Measurements from ENCODE around the gene RNF180.
A peak's percentile ranks its signal among the peaks of the same experiment; 100 is the strongest.

RNF180 gene

GRCh38 chr5:64273276-64273675 is 107.6 kb downstream of the RNF180 start:
- DNase-seq (ENCODE audit: low read depth, low spot score): peak; percentile 9

- no peak for DNase-seq (ENCODE audit: low read depth, low spot score)
Observed at GRCh38 chr5:64285188-64286130, 119.8 kb downstream of the RNF180 start.

- no peak for DNase-seq (ENCODE audit: low read depth, low spot score)
Observed at GRCh38 chr5:64286381-64286780, 120.7 kb downstream of the RNF180 start.

- peak; percentile 54 for DNase-seq (ENCODE audit: low read depth, low spot score)
Observed at GRCh38 chr5:64288496-64288895, 122.9 kb downstream of the RNF180 start.

GRCh38 chr5:64292611-64293215 is 127.1 kb downstream of the RNF180 start:
- peak; percentile 65 for DNase-seq (ENCODE audit: low read depth, low spot score)

- no peak for DNase-seq (ENCODE audit: low read depth, low spot score)
Observed at GRCh38 chr5:64295101-64295500, 129.5 kb downstream of the RNF180 start.

GRCh38 chr5:64298586-64298985 is 132.9 kb downstream of the RNF180 start:
- DNase-seq (ENCODE audit: low read depth, low spot score): no peak

GRCh38 chr5:64299805-64300204 is 134.2 kb downstream of the RNF180 start:
- DNase-seq (ENCODE audit: low read depth, low spot score): peak; percentile 7

- DNase-seq (ENCODE audit: low read depth, low spot score): peak; percentile 6
Observed at GRCh38 chr5:64301566-64301965, 135.9 kb downstream of the RNF180 start.

GRCh38 chr5:64308135-64308534 is 142.5 kb downstream of the RNF180 start:
- DNase-seq (ENCODE audit: low read depth, low spot score): no peak

- DNase-seq (ENCODE audit: low read depth, low spot score): no peak
Observed at GRCh38 chr5:64312491-64312890, 146.8 kb downstream of the RNF180 start.

- DNase-seq (ENCODE audit: low read depth, low spot score): peak; percentile 57
Observed at GRCh38 chr5:64315778-64316177, 150.1 kb downstream of the RNF180 start.

GRCh38 chr5:64318175-64318574 is 152.5 kb downstream of the RNF180 start:
- DNase-seq (ENCODE audit: low read depth, low spot score): no peak

GRCh38 chr5:64323591-64323990 is 157.9 kb downstream of the RNF180 start:
- no peak for DNase-seq (ENCODE audit: low read depth, low spot score)

- DNase-seq (ENCODE audit: low read depth, low spot score): no peak
Observed at GRCh38 chr5:64330728-64331231, 165.1 kb downstream of the RNF180 start.

GRCh38 chr5:64331597-64332277 is 166.1 kb downstream of the RNF180 start:
- DNase-seq (ENCODE audit: low read depth, low spot score): no peak

- DNase-seq (ENCODE audit: low read depth, low spot score): no peak
Observed at GRCh38 chr5:64333886-64334285, 168.2 kb downstream of the RNF180 start.

- no peak for DNase-seq (ENCODE audit: low read depth, low spot score)
Observed at GRCh38 chr5:64339769-64340168, 174.1 kb downstream of the RNF180 start.

- no peak for DNase-seq (ENCODE audit: low read depth, low spot score)
Observed at GRCh38 chr5:64340293-64340692, 174.7 kb downstream of the RNF180 start.

GRCh38 chr5:64341340-64341739 is 175.7 kb downstream of the RNF180 start:
- no peak for DNase-seq (ENCODE audit: low read depth, low spot score)

- DNase-seq (ENCODE audit: low read depth, low spot score): no peak
Observed at GRCh38 chr5:64344501-64344900, 178.9 kb downstream of the RNF180 start.

GRCh38 chr5:64347309-64347708 is 181.7 kb downstream of the RNF180 start:
- DNase-seq (ENCODE audit: low read depth, low spot score): no peak
